Liver (tissue), 3 donors: Measurements from ENCODE around the gene EFCC1.

Experiments used
- FOXA1 ChIP-seq: IDR thresholded peaks from 2 replicates; pipeline ENCODE4 v1.6.1; 2016; ENCODE audit warnings: antibody characterized with exemption
- JUND ChIP-seq, 2 donors: IDR thresholded peaks; 2 replicates each; pipeline ENCODE4 v1.6.1; 2016; ENCODE audit warnings: antibody characterized with exemption in 2 of 2
- RXRA ChIP-seq, 2 donors: IDR thresholded peaks; 2 replicates each; pipeline ENCODE4 v1.6.1; 2017 to 2018; ENCODE audit warnings: antibody characterized with exemption in 2 of 2, mild to moderate bottlenecking in 1 of 2
- TAF1 ChIP-seq: conservative IDR thresholded peaks from 2 replicates; pipeline ENCODE4 v1.6.1; 2016; ENCODE audit warnings: antibody characterized with exemption, mild to moderate bottlenecking
- TF ChIP-seq, protein P1 (sequence below): fragments of 150-350 bp; IDR thresholded peaks from 2 replicates; pipeline ENCODE4 v1.5.1; 2017; ENCODE audit warnings: improper control_type of control experiment, low read depth, low read length; ENCODE audit not compliant: missing input control
- TF ChIP-seq, protein P2 (sequence below): IDR thresholded peaks from 2 replicates; pipeline ENCODE4 v1.6.1; 2016; ENCODE audit warnings: antibody characterized with exemption, mild to moderate bottlenecking
- donor health status: healthy.
- donor health status: healthy.

- TF ChIP-seq FOXA1, result no peak
- TF ChIP-seq, protein P1, sequence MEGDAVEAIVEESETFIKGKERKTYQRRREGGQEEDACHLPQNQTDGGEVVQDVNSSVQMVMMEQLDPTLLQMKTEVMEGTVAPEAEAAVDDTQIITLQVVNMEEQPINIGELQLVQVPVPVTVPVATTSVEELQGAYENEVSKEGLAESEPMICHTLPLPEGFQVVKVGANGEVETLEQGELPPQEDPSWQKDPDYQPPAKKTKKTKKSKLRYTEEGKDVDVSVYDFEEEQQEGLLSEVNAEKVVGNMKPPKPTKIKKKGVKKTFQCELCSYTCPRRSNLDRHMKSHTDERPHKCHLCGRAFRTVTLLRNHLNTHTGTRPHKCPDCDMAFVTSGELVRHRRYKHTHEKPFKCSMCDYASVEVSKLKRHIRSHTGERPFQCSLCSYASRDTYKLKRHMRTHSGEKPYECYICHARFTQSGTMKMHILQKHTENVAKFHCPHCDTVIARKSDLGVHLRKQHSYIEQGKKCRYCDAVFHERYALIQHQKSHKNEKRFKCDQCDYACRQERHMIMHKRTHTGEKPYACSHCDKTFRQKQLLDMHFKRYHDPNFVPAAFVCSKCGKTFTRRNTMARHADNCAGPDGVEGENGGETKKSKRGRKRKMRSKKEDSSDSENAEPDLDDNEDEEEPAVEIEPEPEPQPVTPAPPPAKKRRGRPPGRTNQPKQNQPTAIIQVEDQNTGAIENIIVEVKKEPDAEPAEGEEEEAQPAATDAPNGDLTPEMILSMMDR, result no peak
- TF ChIP-seq TAF1, result no peak
- no peak for TF ChIP-seq JUND (IDR thresholded peaks at IDR 0.05)
- TF ChIP-seq, protein P2, sequence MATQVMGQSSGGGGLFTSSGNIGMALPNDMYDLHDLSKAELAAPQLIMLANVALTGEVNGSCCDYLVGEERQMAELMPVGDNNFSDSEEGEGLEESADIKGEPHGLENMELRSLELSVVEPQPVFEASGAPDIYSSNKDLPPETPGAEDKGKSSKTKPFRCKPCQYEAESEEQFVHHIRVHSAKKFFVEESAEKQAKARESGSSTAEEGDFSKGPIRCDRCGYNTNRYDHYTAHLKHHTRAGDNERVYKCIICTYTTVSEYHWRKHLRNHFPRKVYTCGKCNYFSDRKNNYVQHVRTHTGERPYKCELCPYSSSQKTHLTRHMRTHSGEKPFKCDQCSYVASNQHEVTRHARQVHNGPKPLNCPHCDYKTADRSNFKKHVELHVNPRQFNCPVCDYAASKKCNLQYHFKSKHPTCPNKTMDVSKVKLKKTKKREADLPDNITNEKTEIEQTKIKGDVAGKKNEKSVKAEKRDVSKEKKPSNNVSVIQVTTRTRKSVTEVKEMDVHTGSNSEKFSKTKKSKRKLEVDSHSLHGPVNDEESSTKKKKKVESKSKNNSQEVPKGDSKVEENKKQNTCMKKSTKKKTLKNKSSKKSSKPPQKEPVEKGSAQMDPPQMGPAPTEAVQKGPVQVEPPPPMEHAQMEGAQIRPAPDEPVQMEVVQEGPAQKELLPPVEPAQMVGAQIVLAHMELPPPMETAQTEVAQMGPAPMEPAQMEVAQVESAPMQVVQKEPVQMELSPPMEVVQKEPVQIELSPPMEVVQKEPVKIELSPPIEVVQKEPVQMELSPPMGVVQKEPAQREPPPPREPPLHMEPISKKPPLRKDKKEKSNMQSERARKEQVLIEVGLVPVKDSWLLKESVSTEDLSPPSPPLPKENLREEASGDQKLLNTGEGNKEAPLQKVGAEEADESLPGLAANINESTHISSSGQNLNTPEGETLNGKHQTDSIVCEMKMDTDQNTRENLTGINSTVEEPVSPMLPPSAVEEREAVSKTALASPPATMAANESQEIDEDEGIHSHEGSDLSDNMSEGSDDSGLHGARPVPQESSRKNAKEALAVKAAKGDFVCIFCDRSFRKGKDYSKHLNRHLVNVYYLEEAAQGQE, result no peak
- no peak for TF ChIP-seq RXRA (IDR thresholded peaks at IDR 0.05)
Measured at GRCh38 chr3:129014793-129015345, 13.8 kb downstream of the EFCC1 start.
